ENCODE measurements around the gene POLR1E. TPM values are rescaled to one million over a fixed set of nuclear protein-coding genes. Genes with fewer than 3 reads are reported as not detected.
A peak's percentile ranks its signal among the peaks of the same experiment; 100 is the strongest.

POLR1E gene
- total and polyA plus RNA-seq, 4 donors: 4.9 to 25.5 (median 14.4) TPM

DNA sequence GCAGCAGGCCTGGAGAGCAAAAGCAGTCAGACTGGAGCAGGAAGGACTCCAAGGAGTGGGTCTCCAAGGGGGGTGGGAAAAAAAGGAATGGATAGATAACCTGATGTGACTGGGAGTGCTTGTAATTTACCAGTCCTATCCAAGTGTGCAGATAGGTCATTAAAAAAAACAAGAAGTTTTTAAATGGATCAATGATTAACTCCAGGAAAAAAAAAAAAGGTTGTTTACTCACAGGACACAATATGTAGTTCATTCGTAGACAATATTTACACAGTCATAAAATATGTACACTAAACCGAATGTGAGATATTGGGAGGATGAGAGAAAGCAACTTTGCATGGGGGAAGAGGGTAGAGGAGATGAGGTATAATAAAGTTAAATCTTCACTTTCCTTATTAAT is 40.9 kb upstream of the POLR1E start:
- no peak for DNase-seq (ENCODE audit: low spot score)
- Histone ChIP-seq H3K4me1 (ENCODE audit: control insufficient read depth in 4 of 4, insufficient read depth in 4 of 4, low read length in 3 of 4) (peaks cover 7 to 42% (median 31%) of the 10 kb centered on the region in 4 donors), H3K9ac (ENCODE audit: low read depth in 1 of 2, low read length in 2 of 2) (peak overlapping the region in 1 of 2 donors; percentile 14), H3K4me3 (ENCODE audit: low read depth in 1 of 3, low read length in 3 of 3) (no peak overlapping the region), H3K27me3 (ENCODE audit: control insufficient read depth in 4 of 4, insufficient read depth in 4 of 4, low read length in 3 of 4) (no peaks in the 10 kb centered on the region), H3K27ac (ENCODE audit: low read depth in 1 of 2, low read length in 2 of 2) (peak overlapping the region in 1 of 2 donors; percentile 9), H3K9me3 (ENCODE audit: control insufficient read depth in 4 of 4, low read length in 3 of 4) (no peaks in the 10 kb centered on the region), H3K36me3 (ENCODE audit: control insufficient read depth in 4 of 4, insufficient read depth in 3 of 4, low read depth in 1 of 4, low read length in 3 of 4) (peaks cover 3 to 18% (median 13%) of the 10 kb centered on the region in 4 donors)
- peak; percentile 4 to 20 for TF ChIP-seq HNF4A (conservative IDR thresholded peaks at IDR 0.05)
- TF ChIP-seq EGR1 (IDR thresholded peaks at IDR 0.05; ENCODE audit: low read depth in 2 of 2): no peak
- peak; percentile 82 for TF ChIP-seq FOXA2 (IDR thresholded peaks at IDR 0.05)
- TF ChIP-seq RXRA (IDR thresholded peaks at IDR 0.05): peak in 1 of 2 donors; percentile 35
- 21% methylated on average over 2 of the region's 2 CpGs for WGBS

GRCh38 chr9:37445832-37446231 is 39.9 kb upstream of the POLR1E start:
- Histone ChIP-seq H3K4me3 (ENCODE audit: low read depth in 1 of 3, low read length in 3 of 3) (no peak overlapping the region), H3K27me3 (ENCODE audit: control insufficient read depth in 4 of 4, insufficient read depth in 4 of 4, low read length in 3 of 4) (no peaks in the 10 kb centered on the region), H3K4me1 (ENCODE audit: control insufficient read depth in 4 of 4, insufficient read depth in 4 of 4, low read length in 3 of 4) (peaks cover 7 to 42% (median 30%) of the 10 kb centered on the region in 4 donors), H3K9ac (ENCODE audit: low read depth in 1 of 2, low read length in 2 of 2) (no peak overlapping the region), H3K9me3 (ENCODE audit: control insufficient read depth in 4 of 4, low read length in 3 of 4) (no peaks in the 10 kb centered on the region), H3K36me3 (ENCODE audit: control insufficient read depth in 4 of 4, insufficient read depth in 3 of 4, low read depth in 1 of 4, low read length in 3 of 4) (peaks cover 3 to 13% (median 9%) of the 10 kb centered on the region in 4 donors), H3K27ac (ENCODE audit: low read depth in 1 of 2, low read length in 2 of 2) (no peak overlapping the region)
- no peak for TF ChIP-seq TAF1 (conservative IDR thresholded peaks at IDR 0.05)
- TF ChIP-seq RXRA (IDR thresholded peaks at IDR 0.05): peak in 1 of 2 donors; percentile 13
- peak; percentile 56 to 66 for TF ChIP-seq HNF4A (conservative IDR thresholded peaks at IDR 0.05)
- no peak for DNase-seq (ENCODE audit: low spot score)
- 59% methylated on average over 6 of the region's 6 CpGs for WGBS

GRCh38 chr9:37446401-37446800 is 39.3 kb upstream of the POLR1E start:
- H3K27ac ChIP-seq (ENCODE audit: low read depth in 1 of 2, low read length in 2 of 2): no peak overlapping the region
- no peak for TF ChIP-seq NR2F2 (IDR thresholded peaks at IDR 0.05)
- H3K9ac ChIP-seq (ENCODE audit: low read depth in 1 of 2, low read length in 2 of 2): no peak overlapping the region
- no peak for DNase-seq (ENCODE audit: low spot score)
- H3K4me3 ChIP-seq (ENCODE audit: low read depth in 1 of 3, low read length in 3 of 3): no peak overlapping the region
- peaks cover 3 to 10% (median 7%) of the 10 kb centered on the region in 4 donors for H3K36me3 ChIP-seq (ENCODE audit: control insufficient read depth in 4 of 4, insufficient read depth in 3 of 4, low read depth in 1 of 4, low read length in 3 of 4)
- WGBS: 90% methylated on average over 4 of the region's 4 CpGs
- no peaks in the 10 kb centered on the region for H3K27me3 ChIP-seq (ENCODE audit: control insufficient read depth in 4 of 4, insufficient read depth in 4 of 4, low read length in 3 of 4)
- peaks cover 7 to 42% (median 30%) of the 10 kb centered on the region in 4 donors for H3K4me1 ChIP-seq (ENCODE audit: control insufficient read depth in 4 of 4, insufficient read depth in 4 of 4, low read length in 3 of 4)
- no peaks in the 10 kb centered on the region for H3K9me3 ChIP-seq (ENCODE audit: control insufficient read depth in 4 of 4, low read length in 3 of 4)

DNA sequence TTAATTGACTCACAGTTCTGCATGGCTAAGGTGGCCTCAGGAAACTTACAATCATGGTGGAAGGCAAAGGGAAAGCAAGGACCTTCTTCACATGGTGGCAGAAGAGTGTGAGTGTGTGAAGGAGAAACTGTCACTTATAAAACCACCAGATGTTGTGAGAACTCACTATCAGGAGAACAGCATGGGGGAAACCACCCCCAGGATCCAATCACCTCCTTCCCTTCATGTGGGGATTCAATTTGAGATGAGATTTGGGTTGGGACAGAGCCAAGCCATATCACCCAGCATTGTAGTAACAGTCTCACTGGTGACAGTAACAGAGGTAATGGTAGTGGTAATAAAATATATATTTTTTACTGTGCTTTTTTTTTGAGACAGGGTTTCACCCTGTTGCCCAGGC is 38.6 kb upstream of the POLR1E start:
- DNase-seq (ENCODE audit: low spot score): no peak
- Histone ChIP-seq H3K27me3 (ENCODE audit: control insufficient read depth in 4 of 4, insufficient read depth in 4 of 4, low read length in 3 of 4) (no peaks in the 10 kb centered on the region), H3K27ac (ENCODE audit: low read depth in 1 of 2, low read length in 2 of 2) (no peak overlapping the region), H3K9ac (ENCODE audit: low read depth in 1 of 2, low read length in 2 of 2) (no peak overlapping the region), H3K4me1 (ENCODE audit: control insufficient read depth in 4 of 4, insufficient read depth in 4 of 4, low read length in 3 of 4) (peaks cover 7 to 44% (median 31%) of the 10 kb centered on the region in 4 donors), H3K36me3 (ENCODE audit: control insufficient read depth in 4 of 4, insufficient read depth in 3 of 4, low read depth in 1 of 4, low read length in 3 of 4) (peaks cover 0 to 4% (median under 1%) of the 10 kb centered on the region in 4 donors), H3K9me3 (ENCODE audit: control insufficient read depth in 4 of 4, low read length in 3 of 4) (no peaks in the 10 kb centered on the region), H3K4me3 (ENCODE audit: low read depth in 1 of 3, low read length in 3 of 3) (no peak overlapping the region)
- TF ChIP-seq NR2F2 (IDR thresholded peaks at IDR 0.05): no peak
- TF ChIP-seq FOXA1 (IDR thresholded peaks at IDR 0.05): no peak
- TF ChIP-seq SP1 (IDR thresholded peaks at IDR 0.05): no peak
- no peak for TF ChIP-seq HNF4G (IDR thresholded peaks at IDR 0.05)
- no peak for TF ChIP-seq TAF1 (conservative IDR thresholded peaks at IDR 0.05)
